Femur (tissue), 1 donor: ENCODE measurements around the gene TSSK2.

Experiments
- DNase-seq: peaks from one replicate; pipeline ENCODE4 v3.0.0-alpha.2; 2017

Gene TSSK2

GRCh38 chr22:19172213-19173046, 41.3 kb downstream of the TSSK2 start:
- no peak for DNase-seq

GRCh38 chr22:19173047-19174035, 42.2 kb downstream of the TSSK2 start:
- DNase-seq, result no peak

GRCh38 chr22:19174106-19175025, 43.3 kb downstream of the TSSK2 start:
- DNase-seq, result no peak

- DNase-seq, result no peak
Observed at GRCh38 chr22:19175026-19175601, 44.0 kb downstream of the TSSK2 start.

- no peak for DNase-seq
Observed at GRCh38 chr22:19175602-19176174, 44.6 kb downstream of the TSSK2 start.

GRCh38 chr22:19176175-19176643, 45.1 kb downstream of the TSSK2 start:
- DNase-seq, result no peak

- DNase-seq, result no peak
Observed at GRCh38 chr22:19176732-19177131, 45.6 kb downstream of the TSSK2 start.

- no peak for DNase-seq
Observed at GRCh38 chr22:19177164-19178064, 46.3 kb downstream of the TSSK2 start.

GRCh38 chr22:19178065-19178656, 47.1 kb downstream of the TSSK2 start:
- peak; percentile 64 for DNase-seq

GRCh38 chr22:19178657-19179496, 47.8 kb downstream of the TSSK2 start, which contains the start of gene SLC25A1:
SLC25A1 (minus strand) TSS chr22:19178736; CDS start chr22:19178673, 63 bp downstream.
- DNase-seq, result peak; percentile 90

GRCh38 chr22:19179497-19180048, 48.5 kb downstream of the TSSK2 start:
- DNase-seq, result peak; percentile 84

- no peak for DNase-seq
Observed at GRCh38 chr22:19180234-19180633, 49.1 kb downstream of the TSSK2 start.

- no peak for DNase-seq
Observed at GRCh38 chr22:19180740-19181410, 49.8 kb downstream of the TSSK2 start.

- no peak for DNase-seq
Observed at GRCh38 chr22:19181786-19182471, 50.8 kb downstream of the TSSK2 start.
